Spleen (tissue), 11 donors: Measurements from ENCODE around the gene MSH3. TPM values are rescaled to one million over a fixed set of nuclear protein-coding genes. Genes with fewer than 3 reads are reported as not detected.

Source experiments
- DNase-seq: peaks from one replicate; pipeline ENCODE4 v3.0.0-alpha.2; 2020
- H3K27ac ChIP-seq, 8 donors: fragments of 200-600 bp; sonication (generic) in 7 of 8; 1 replicate in 4 of 8; 2 replicates in 4 of 8; pipeline versions ENCODE4 v1.5.0 to v1.8.0; 2016 to 2021; ENCODE audit warnings: inconsistent platforms in 4 of 8, mild to moderate bottlenecking in 4 of 8, moderate library complexity in 1 of 8
- H3K27me3 ChIP-seq, 7 donors: fragments of 200-600 bp; sonication (generic) in 6 of 7; replicated peaks in 1 of 7; 1 replicate in 4 of 7; 2 replicates in 3 of 7; pipeline versions ENCODE4 v1.5.0 to v1.8.0; 2016 to 2021; ENCODE audit warnings: inconsistent platforms in 3 of 7, mild to moderate bottlenecking in 1 of 7
- H3K36me3 ChIP-seq, 6 donors: fragments of 200-600 bp; sonication (generic) in 5 of 6; 1 replicate in 4 of 6; 2 replicates in 2 of 6; pipeline versions ENCODE4 v1.5.0 to v1.8.0; 2016 to 2021; ENCODE audit warnings: inconsistent platforms in 2 of 6
- H3K4me1 ChIP-seq, 6 donors: fragments of 200-600 bp; sonication (generic) in 5 of 6; 1 replicate in 3 of 6; 2 replicates in 3 of 6; pipeline versions ENCODE4 v1.5.0 to v1.8.0; 2016 to 2021; ENCODE audit warnings: inconsistent platforms in 3 of 6
- H3K4me3 ChIP-seq, 8 donors: fragments of 200-600 bp; sonication (generic) in 7 of 8; 1 replicate in 4 of 8; 2 replicates in 4 of 8; pipeline versions ENCODE4 v1.5.0 to v1.8.0; 2016 to 2021; ENCODE audit warnings: inconsistent platforms in 4 of 8, mild to moderate bottlenecking in 4 of 8, moderate library complexity in 2 of 8
- H3K9me3 ChIP-seq, 8 donors: fragments of 200-600 bp; sonication (generic) in 7 of 8; 1 replicate in 4 of 8; 2 replicates in 4 of 8; pipeline versions ENCODE4 v1.5.0 to v1.8.0; 2016 to 2021; ENCODE audit warnings: inconsistent platforms in 4 of 8
- POLR2A ChIP-seq, 3 donors: fragments of 450-650 bp; IDR thresholded peaks; one replicate each; pipeline ENCODE4 v1.5.1; 2017; ENCODE audit warnings: antibody characterized with exemption in 3 of 3, mild to moderate bottlenecking in 1 of 3
- POLR2AphosphoS5 ChIP-seq, 3 donors: sonication (generic); formaldehyde crosslinking; IDR thresholded peaks; one replicate each; pipeline ENCODE4 v1.5.1; 2017; ENCODE audit warnings: antibody characterized with exemption in 3 of 3
- WGBS, 5 donors: extraction: QIAGEN DNeasy Blood & Tissue Kit in 3 of 5; methylation state at CpG; one replicate each; pipeline versions ENCODE4 v1.1.5 to v1.1.7; 2013 to 2018; 5-methylcytosine and 5-hydroxymethylcytosine counted together
- intact Hi-C: fragments of 100-400 bp; cut with DNase I; formaldehyde crosslinking; loops from one replicate; pipeline ENCODE4 v1.15.0; 2023; ENCODE audit warnings: low total_unique reads
- polyA plus RNA-seq, 3 donors: library from polyadenylated mRNA; stranded (reverse); fragments of 200-250 nt; gene quantifications; one replicate each; pipeline ENCODE4 v1.2.1, GENCODE V29; 2013
- total RNA-seq, 7 donors: library from RNA; depleted of rRNA in 3 of 7; stranded (reverse); fragments of >200 nt in 3 of 7; fragmentation: NEBNext Ultra II Directional in 4 of 7; extraction: Animal tissue kit (Norgen Biotek cat#: 25700) in 4 of 7; gene quantifications; one replicate each; pipeline versions ENCODE4 v1.1.0 to v1.2.1, GENCODE V29; 2016 to 2021
- TF ChIP-seq, protein P1 (sequence below), 11 experiments: fragments of 200-600 bp in 7 of 11; fragments of 450-650 bp in 4 of 11; sonication (generic) in 4 of 11; IDR thresholded peaks in 8 of 11; conservative IDR thresholded peaks in 3 of 11; 1 replicate in 7 of 11; 2 replicates in 4 of 11; pipeline versions ENCODE4 v1.4.0 to v1.8.0; 2016 to 2021; ENCODE audit warnings: antibody characterized with exemption in 11 of 11, inconsistent platforms in 4 of 11, mild to moderate bottlenecking in 1 of 11
- donor health status: healthy with polysubstance abuse.
- donor health status: DM: no; HTN: no; CAD: no; lungs with moderate emphysema.
- donor health status: DM: no; HTN: no; CAD: no.
- donor health status: Bipolar disorder and iron deficiency.
- donor health status: healthy.
- donor health status: DM: no; HTN: no; CAD: no.
- donor health status: DM: yes; HTN: yes; CAD: no.

Gene MSH3
- total and polyA plus RNA-seq, 10 donors = 2.3 to 17.0 (median 14.6) TPM

DNA sequence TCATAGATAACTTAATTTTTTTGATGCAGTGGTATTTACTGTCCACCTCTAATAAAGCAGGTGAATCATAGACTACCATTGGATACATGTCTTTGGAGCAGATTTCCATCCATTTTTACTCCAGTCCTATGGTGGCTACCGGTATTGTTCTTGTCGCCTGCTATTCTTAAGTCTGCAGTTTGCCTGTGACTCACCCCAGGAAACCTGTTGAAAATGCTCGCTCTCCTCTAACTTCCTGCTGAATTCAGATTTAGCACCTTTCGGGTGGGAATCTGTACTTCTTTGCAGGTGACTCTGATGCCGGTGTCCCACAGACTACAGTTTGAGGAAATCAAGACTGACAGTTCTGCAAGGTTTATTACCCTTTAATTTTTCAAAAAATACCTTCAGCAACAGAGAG lies 59.2 kb downstream of the MSH3 start:
- Histone ChIP-seq H3K4me1 (peaks cover 0 to 7% (median 0%) of the 10 kb centered on the region in 6 donors), H3K9me3 (peaks cover 0 to under 1% (median 0%) of the 10 kb centered on the region in 8 donors), H3K36me3 (peaks cover 0 to 81% (median under 1%) of the 10 kb centered on the region in 6 donors), H3K4me3 (no peak overlapping the region), H3K27me3 (no peaks in the 10 kb centered on the region), H3K27ac (no peak overlapping the region)
- WGBS, 5 donors = 40 to 66% (median 55%) methylated on average over 5 of the region's 5 CpGs
- TF ChIP-seq POLR2AphosphoS5 (IDR thresholded peaks at IDR 0.05) (no peak), POLR2A (IDR thresholded peaks at IDR 0.05) (no peak)
- TF ChIP-seq, protein P1, sequence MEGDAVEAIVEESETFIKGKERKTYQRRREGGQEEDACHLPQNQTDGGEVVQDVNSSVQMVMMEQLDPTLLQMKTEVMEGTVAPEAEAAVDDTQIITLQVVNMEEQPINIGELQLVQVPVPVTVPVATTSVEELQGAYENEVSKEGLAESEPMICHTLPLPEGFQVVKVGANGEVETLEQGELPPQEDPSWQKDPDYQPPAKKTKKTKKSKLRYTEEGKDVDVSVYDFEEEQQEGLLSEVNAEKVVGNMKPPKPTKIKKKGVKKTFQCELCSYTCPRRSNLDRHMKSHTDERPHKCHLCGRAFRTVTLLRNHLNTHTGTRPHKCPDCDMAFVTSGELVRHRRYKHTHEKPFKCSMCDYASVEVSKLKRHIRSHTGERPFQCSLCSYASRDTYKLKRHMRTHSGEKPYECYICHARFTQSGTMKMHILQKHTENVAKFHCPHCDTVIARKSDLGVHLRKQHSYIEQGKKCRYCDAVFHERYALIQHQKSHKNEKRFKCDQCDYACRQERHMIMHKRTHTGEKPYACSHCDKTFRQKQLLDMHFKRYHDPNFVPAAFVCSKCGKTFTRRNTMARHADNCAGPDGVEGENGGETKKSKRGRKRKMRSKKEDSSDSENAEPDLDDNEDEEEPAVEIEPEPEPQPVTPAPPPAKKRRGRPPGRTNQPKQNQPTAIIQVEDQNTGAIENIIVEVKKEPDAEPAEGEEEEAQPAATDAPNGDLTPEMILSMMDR (IDR thresholded peaks at IDR 0.05 in 8 of 11, conservative IDR thresholded peaks at IDR 0.05 in 3 of 11) = no peak
- intact Hi-C loops = loop anchor here (5.0 kb wide), 1 partner anchor 169 kb away; no protein-coding TSS in a partner anchor
- DNase-seq = no peak

DNA sequence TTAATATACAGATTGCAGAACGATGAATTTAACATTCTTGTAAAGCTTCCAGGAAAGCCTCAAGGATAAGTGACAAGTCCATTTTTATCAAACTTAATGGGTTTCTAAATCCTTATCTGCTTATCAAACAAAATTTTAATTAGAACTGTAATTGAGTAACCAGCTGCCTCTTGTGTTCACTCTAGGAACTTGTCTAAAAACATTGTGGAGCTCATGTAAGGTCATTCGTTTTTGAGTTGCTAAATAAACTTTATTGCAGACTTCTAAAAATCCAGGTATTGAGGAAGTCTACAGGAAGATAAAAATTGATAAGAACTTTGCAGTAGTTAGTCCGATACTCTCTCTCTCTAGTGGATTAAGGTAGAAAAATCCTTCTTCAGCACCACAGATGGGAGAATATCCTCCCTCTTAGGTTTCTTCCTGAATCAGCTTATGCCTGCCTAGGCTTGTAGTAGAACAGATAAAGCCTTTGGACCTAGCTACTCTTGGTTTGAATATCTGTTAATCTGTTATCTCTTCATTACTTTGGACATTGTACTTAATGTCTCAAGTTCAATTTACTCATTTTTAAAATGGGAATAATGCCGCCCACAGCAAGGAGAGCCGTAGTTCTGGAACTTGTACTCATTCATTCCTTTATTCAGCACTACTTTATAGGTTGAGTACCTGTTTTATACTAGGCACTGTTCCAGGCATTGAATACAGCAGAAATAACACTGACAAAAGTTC lies 60.3 kb downstream of the MSH3 start:
- H3K9me3 ChIP-seq = peaks cover 0 to 11% (median 6%) of the 10 kb centered on the region in 8 donors
- peaks cover 0 to 7% (median 0%) of the 10 kb centered on the region in 6 donors for H3K4me1 ChIP-seq
- DNase-seq = no peak
- WGBS, 5 donors = 79 to 86% (median 85%) methylated on average over 5 of the region's 5 CpGs
- TF ChIP-seq POLR2A (IDR thresholded peaks at IDR 0.05) (no peak), POLR2AphosphoS5 (IDR thresholded peaks at IDR 0.05) (no peak)
- TF ChIP-seq, protein P1 (IDR thresholded peaks at IDR 0.05 in 8 of 11, conservative IDR thresholded peaks at IDR 0.05 in 3 of 11) = no peak
- H3K27me3 ChIP-seq = no peaks in the 10 kb centered on the region
- no peak overlapping the region for H3K27ac ChIP-seq
- no peak overlapping the region for H3K4me3 ChIP-seq
- intact Hi-C loops = loop anchor here (5.0 kb wide), 1 partner anchor 168 kb away; no protein-coding TSS in a partner anchor
- peaks cover 0 to 81% (median 4%) of the 10 kb centered on the region in 6 donors for H3K36me3 ChIP-seq

DNA sequence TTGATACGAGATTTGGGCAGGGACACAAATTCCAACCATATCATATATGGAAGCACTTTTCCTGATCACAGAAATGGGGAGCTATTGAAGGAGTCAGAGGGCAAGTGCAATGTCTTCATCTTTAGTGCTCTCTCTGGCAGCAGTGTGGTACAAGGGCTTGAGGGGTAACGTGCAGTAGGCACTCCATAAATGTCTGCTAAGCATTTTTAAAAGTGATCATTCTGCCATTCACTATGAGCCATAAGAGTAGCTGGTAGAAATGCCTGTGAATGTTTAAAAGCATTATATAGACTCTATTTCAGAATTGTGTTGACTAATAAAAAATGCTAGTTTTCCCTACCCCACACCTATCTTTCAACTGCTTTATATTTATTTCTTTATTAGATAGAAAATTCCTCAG lies 61.4 kb downstream of the MSH3 start:
- 90 to 100% (median 98%) methylated on average over 2 of the region's 2 CpGs for WGBS, 5 donors
- intact Hi-C loops = no loop called here
- TF ChIP-seq POLR2AphosphoS5 (IDR thresholded peaks at IDR 0.05) (no peak), POLR2A (IDR thresholded peaks at IDR 0.05) (no peak)
- TF ChIP-seq, protein P1 (IDR thresholded peaks at IDR 0.05 in 8 of 11, conservative IDR thresholded peaks at IDR 0.05 in 3 of 11) = no peak
- H3K9me3 ChIP-seq = peaks cover 0 to 20% (median 15%) of the 10 kb centered on the region in 8 donors
- no peaks in the 10 kb centered on the region for H3K27me3 ChIP-seq
- no peak overlapping the region for H3K4me3 ChIP-seq
- H3K27ac ChIP-seq = no peak overlapping the region
- peaks cover 0 to 7% (median 0%) of the 10 kb centered on the region in 6 donors for H3K4me1 ChIP-seq
- no peak for DNase-seq
- peaks cover 0 to 78% (median 8%) of the 10 kb centered on the region in 6 donors for H3K36me3 ChIP-seq

DNA sequence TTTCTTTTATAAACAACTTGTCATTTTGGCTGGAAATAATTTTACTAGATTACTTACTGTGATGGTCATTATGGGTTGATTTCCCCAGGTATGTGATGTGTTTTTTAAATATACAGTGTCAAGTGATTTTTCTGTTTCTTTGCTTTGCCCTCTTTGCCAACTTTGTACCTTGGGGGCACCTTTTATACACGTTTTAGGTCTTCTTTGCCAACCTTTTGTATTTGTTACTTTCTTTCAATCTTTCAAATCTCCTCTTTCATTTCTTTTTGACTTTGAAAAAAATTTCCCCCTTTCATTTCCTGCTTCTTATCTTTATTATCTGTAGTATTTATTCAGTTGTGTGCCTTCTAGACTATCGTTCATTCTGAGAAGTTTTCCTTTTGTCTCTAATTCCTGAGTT lies 65.7 kb downstream of the MSH3 start:
- peaks cover 0 to 20% (median 15%) of the 10 kb centered on the region in 8 donors for H3K9me3 ChIP-seq
- H3K27me3 ChIP-seq = no peaks in the 10 kb centered on the region
- 83 to 90% (median 89%) methylated on average over 2 of the region's 2 CpGs for WGBS, 5 donors
- no peak for DNase-seq
- peaks cover 0 to 82% (median 8%) of the 10 kb centered on the region in 6 donors for H3K36me3 ChIP-seq
- H3K4me3 ChIP-seq = no peak overlapping the region
- H3K27ac ChIP-seq = no peak overlapping the region
- intact Hi-C loops = no loop called here
- H3K4me1 ChIP-seq = no peaks in the 10 kb centered on the region
- TF ChIP-seq, protein P1 (IDR thresholded peaks at IDR 0.05 in 8 of 11, conservative IDR thresholded peaks at IDR 0.05 in 3 of 11) = no peak
- TF ChIP-seq POLR2AphosphoS5 (IDR thresholded peaks at IDR 0.05) (no peak), POLR2A (IDR thresholded peaks at IDR 0.05) (no peak)
